HG03196 (cell line): ENCODE results near the gene KIAA1549.

Experiments
- ATAC-seq: cut with Tn5 transposase; IDR thresholded peaks from one replicate; pipeline ENCODE4 v1.9.1; 2021; ENCODE audit not compliant: unreplicated experiment

KIAA1549 gene

GRCh38 chr7:138911007-138911406 lies 70.2 kb downstream of the KIAA1549 start:
- no peak for ATAC-seq

- ATAC-seq = no peak
Observed at GRCh38 chr7:138907850-138908249, 73.3 kb downstream of the KIAA1549 start.

- no peak for ATAC-seq
Observed at GRCh38 chr7:138907201-138907847, 73.9 kb downstream of the KIAA1549 start.

- no peak for ATAC-seq
Observed at GRCh38 chr7:138903859-138904435, 77.2 kb downstream of the KIAA1549 start.

- no peak for ATAC-seq
Observed at GRCh38 chr7:138903186-138903820, 77.9 kb downstream of the KIAA1549 start.

- no peak for ATAC-seq
Observed at GRCh38 chr7:138902161-138902560, 79.0 kb downstream of the KIAA1549 start.

GRCh38 chr7:138900035-138900828 lies 81.0 kb downstream of the KIAA1549 start:
- ATAC-seq = no peak

- no peak for ATAC-seq
Observed at GRCh38 chr7:138898802-138899201, 82.4 kb downstream of the KIAA1549 start.

GRCh38 chr7:138898255-138898654 lies 82.9 kb downstream of the KIAA1549 start:
- ATAC-seq = no peak

GRCh38 chr7:138895679-138896078 lies 85.5 kb downstream of the KIAA1549 start:
- ATAC-seq = no peak

- no peak for ATAC-seq
Observed at GRCh38 chr7:138893258-138893657, 87.9 kb downstream of the KIAA1549 start.

GRCh38 chr7:138892812-138893211 lies 88.4 kb downstream of the KIAA1549 start:
- no peak for ATAC-seq

- ATAC-seq = no peak
Observed at GRCh38 chr7:138892006-138892630, 89.1 kb downstream of the KIAA1549 start.

GRCh38 chr7:138891446-138891810 lies 89.8 kb downstream of the KIAA1549 start:
- ATAC-seq = no peak

- ATAC-seq = no peak
Observed at GRCh38 chr7:138890499-138891445, 90.4 kb downstream of the KIAA1549 start.

GRCh38 chr7:138889582-138890498 lies 91.3 kb downstream of the KIAA1549 start:
- no peak for ATAC-seq

- ATAC-seq = no peak
Observed at GRCh38 chr7:138887872-138888656, 93.1 kb downstream of the KIAA1549 start.

- no peak for ATAC-seq
Observed at GRCh38 chr7:138887085-138887710, 94.0 kb downstream of the KIAA1549 start.
